HepG2 (cell line): ENCODE data around the gene ABCC8.

ENCODE experiments used
- CC2D1A ChIP-seq: sonication (generic); formaldehyde crosslinking; IDR thresholded peaks from 2 replicates; pipeline ENCODE4 v1.8.1; 2023; ENCODE audit warnings: mild to moderate bottlenecking, missing genetic modification reagents
- JUNB ChIP-seq: sonication (generic); formaldehyde crosslinking; IDR thresholded peaks from 2 replicates; pipeline ENCODE4 v1.8.0; 2022; ENCODE audit warnings: missing genetic modification reagents, mild to moderate bottlenecking, borderline replicate concordance
- YY1 ChIP-seq: IDR thresholded peaks from 2 replicates; pipeline ENCODE4 v1.6.1; 2011; ENCODE audit warnings: low read length, low read depth, moderate library complexity, mild to moderate bottlenecking; ENCODE audit not compliant: insufficient read depth, insufficient replicate concordance
- TF ChIP-seq, protein P1 (sequence below), 2 experiments: IDR thresholded peaks; 2 replicates each; pipeline ENCODE4 v1.6.1; 2011 to 2012; ENCODE audit warnings: low read length in 2 of 2, borderline replicate concordance in 1 of 2, low read depth in 1 of 2, mild to moderate bottlenecking in 1 of 2, moderate library complexity in 1 of 2
- TF ChIP-seq, protein P2 (sequence below): sonication (generic); formaldehyde crosslinking; IDR thresholded peaks from 2 replicates; pipeline ENCODE4 v1.5.0; 2020; ENCODE audit warnings: mild to moderate bottlenecking, missing genetic modification reagents, moderate library complexity
- TF ChIP-seq, protein P3 (sequence below): sonication (generic); formaldehyde crosslinking; IDR thresholded peaks from 2 replicates; pipeline ENCODE4 v1.8.1; 2023; ENCODE audit warnings: mild to moderate bottlenecking, inconsistent platforms, moderate library complexity, missing genetic modification reagents, borderline replicate concordance
- TF ChIP-seq, protein P4 (sequence below): sonication (generic); formaldehyde crosslinking; IDR thresholded peaks from 2 replicates; pipeline ENCODE4 v1.4.0; 2020; ENCODE audit warnings: missing genetic modification reagents; ENCODE audit errors: not compliant biosample characterization

DNA sequence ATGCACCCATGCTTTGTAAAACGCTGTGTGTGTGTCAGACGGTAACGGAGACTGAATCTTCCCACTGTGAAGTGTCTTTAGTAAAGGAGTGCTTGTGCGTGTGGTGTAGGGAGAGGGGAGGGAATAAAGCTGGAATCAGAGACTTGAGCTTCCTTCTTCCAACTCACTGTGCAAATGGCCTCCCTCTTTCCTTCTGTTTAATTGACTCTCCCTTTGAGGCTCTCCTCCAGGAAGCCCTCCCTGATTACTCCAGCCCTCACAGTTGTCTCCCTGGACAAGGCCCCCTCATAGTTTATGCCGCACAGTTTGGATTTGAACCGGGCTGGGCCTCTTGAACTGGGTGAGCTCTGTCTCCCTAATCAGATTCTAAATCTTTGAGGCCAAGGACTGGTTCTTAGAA is 65.2 kb downstream of the ABCC8 start:
- TF ChIP-seq CC2D1A (CRISPR knock-in tag) (no peak), YY1 (no peak), JUNB (CRISPR knock-in tag) (no peak)
- TF ChIP-seq, protein P1, sequence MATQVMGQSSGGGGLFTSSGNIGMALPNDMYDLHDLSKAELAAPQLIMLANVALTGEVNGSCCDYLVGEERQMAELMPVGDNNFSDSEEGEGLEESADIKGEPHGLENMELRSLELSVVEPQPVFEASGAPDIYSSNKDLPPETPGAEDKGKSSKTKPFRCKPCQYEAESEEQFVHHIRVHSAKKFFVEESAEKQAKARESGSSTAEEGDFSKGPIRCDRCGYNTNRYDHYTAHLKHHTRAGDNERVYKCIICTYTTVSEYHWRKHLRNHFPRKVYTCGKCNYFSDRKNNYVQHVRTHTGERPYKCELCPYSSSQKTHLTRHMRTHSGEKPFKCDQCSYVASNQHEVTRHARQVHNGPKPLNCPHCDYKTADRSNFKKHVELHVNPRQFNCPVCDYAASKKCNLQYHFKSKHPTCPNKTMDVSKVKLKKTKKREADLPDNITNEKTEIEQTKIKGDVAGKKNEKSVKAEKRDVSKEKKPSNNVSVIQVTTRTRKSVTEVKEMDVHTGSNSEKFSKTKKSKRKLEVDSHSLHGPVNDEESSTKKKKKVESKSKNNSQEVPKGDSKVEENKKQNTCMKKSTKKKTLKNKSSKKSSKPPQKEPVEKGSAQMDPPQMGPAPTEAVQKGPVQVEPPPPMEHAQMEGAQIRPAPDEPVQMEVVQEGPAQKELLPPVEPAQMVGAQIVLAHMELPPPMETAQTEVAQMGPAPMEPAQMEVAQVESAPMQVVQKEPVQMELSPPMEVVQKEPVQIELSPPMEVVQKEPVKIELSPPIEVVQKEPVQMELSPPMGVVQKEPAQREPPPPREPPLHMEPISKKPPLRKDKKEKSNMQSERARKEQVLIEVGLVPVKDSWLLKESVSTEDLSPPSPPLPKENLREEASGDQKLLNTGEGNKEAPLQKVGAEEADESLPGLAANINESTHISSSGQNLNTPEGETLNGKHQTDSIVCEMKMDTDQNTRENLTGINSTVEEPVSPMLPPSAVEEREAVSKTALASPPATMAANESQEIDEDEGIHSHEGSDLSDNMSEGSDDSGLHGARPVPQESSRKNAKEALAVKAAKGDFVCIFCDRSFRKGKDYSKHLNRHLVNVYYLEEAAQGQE (IDR thresholded peaks at IDR 0.05; ENCODE audit: borderline replicate concordance in 1 of 2, low read depth in 1 of 2, low read length in 2 of 2) = no peak
- TF ChIP-seq, protein P2, sequence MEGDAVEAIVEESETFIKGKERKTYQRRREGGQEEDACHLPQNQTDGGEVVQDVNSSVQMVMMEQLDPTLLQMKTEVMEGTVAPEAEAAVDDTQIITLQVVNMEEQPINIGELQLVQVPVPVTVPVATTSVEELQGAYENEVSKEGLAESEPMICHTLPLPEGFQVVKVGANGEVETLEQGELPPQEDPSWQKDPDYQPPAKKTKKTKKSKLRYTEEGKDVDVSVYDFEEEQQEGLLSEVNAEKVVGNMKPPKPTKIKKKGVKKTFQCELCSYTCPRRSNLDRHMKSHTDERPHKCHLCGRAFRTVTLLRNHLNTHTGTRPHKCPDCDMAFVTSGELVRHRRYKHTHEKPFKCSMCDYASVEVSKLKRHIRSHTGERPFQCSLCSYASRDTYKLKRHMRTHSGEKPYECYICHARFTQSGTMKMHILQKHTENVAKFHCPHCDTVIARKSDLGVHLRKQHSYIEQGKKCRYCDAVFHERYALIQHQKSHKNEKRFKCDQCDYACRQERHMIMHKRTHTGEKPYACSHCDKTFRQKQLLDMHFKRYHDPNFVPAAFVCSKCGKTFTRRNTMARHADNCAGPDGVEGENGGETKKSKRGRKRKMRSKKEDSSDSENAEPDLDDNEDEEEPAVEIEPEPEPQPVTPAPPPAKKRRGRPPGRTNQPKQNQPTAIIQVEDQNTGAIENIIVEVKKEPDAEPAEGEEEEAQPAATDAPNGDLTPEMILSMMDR (CRISPR knock-in tag) = no peak
- TF ChIP-seq, protein P3, sequence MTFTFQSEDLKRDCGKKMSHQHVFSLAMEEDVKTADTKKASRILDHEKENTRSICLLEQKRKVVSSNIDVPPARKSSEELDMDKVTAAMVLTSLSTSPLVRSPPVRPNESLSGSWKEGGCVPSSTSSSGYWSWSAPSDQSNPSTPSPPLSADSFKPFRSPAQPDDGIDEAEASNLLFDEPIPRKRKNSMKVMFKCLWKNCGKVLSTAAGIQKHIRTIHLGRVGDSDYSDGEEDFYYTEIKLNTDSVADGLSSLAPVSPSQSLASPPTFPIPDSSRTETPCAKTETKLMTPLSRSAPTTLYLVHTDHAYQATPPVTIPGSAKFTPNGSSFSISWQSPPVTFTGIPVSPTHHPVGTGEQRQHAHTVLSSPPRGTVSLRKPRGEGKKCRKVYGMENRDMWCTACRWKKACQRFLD (CRISPR knock-in tag) = no peak
- TF ChIP-seq, protein P4, sequence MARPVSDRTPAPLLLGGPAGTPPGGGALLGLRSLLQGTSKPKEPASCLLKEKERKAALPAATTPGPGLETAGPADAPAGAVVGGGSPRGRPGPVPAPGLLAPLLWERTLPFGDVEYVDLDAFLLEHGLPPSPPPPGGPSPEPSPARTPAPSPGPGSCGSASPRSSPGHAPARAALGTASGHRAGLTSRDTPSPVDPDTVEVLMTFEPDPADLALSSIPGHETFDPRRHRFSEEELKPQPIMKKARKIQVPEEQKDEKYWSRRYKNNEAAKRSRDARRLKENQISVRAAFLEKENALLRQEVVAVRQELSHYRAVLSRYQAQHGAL (CRISPR knock-in tag) = no peak
